ENCODE data around the gene NDOR1. TPM values are rescaled to one million over a fixed set of nuclear protein-coding genes. Genes with fewer than 3 reads are reported as not detected.

The NDOR1 gene
- polyA plus RNA-seq, 1 experiment = 7.1 TPM

- no peak for DNase-seq (ENCODE audit: low read depth)
- Histone ChIP-seq H3K27me3 (ENCODE audit: control insufficient read depth, insufficient read depth, low read length) (no peaks in the 10 kb centered on the region), H3K36me3 (ENCODE audit: control insufficient read depth, insufficient read depth, low read length) (no peaks in the 10 kb centered on the region; the same call in none of the 2 replicates), H3K4me3 (ENCODE audit: low read depth, low read length) (no peak overlapping the region)
- ChIA-PET CTCF (no interaction called here), POLR2A (no interaction called here)
- no peak for TF ChIP-seq CTCF (IDR thresholded peaks at IDR 0.05; ENCODE audit: insufficient read depth, low read depth, low read length)
Measured at GRCh38 chr9:137218212-137218753, 12.8 kb downstream of the NDOR1 start.

- TF ChIP-seq CTCF (IDR thresholded peaks at IDR 0.05; ENCODE audit: insufficient read depth, low read depth, low read length) = no peak
- CTCF ChIA-PET = no interaction called here
Measured at GRCh38 chr9:137218754-137219271, 13.3 kb downstream of the NDOR1 start.

GRCh38 chr9:137219757-137220316 is 14.3 kb downstream of the NDOR1 start:
- no peak overlapping the region for H3K4me3 ChIP-seq (ENCODE audit: low read depth, low read length)
- DNase-seq (ENCODE audit: low read depth) = no peak
- ChIA-PET CTCF (no interaction called here), POLR2A (no interaction called here)
- H3K27me3 ChIP-seq (ENCODE audit: control insufficient read depth, insufficient read depth, low read length) = no peaks in the 10 kb centered on the region
- no peaks in the 10 kb centered on the region; the same call in none of the 2 replicates for H3K36me3 ChIP-seq (ENCODE audit: control insufficient read depth, insufficient read depth, low read length)
- TF ChIP-seq CTCF (IDR thresholded peaks at IDR 0.05; ENCODE audit: insufficient read depth, low read depth, low read length) = no peak

More at GRCh38 chr9:137218754-137219271, 13.3 kb downstream of the NDOR1 start:
- H3K36me3 ChIP-seq (ENCODE audit: control insufficient read depth, insufficient read depth, low read length) = no peaks in the 10 kb centered on the region; the same call in none of the 2 replicates
- DNase-seq (ENCODE audit: low read depth) = no peak
- H3K4me3 ChIP-seq (ENCODE audit: low read depth, low read length) = no peak overlapping the region
- POLR2A ChIA-PET = no interaction called here
- no peaks in the 10 kb centered on the region for H3K27me3 ChIP-seq (ENCODE audit: control insufficient read depth, insufficient read depth, low read length)

- ChIA-PET POLR2A (no interaction called here), CTCF (interaction anchor here (5.6 kb wide), 1 partner anchor 16 kb away, joined by 36 read pairs; no protein-coding TSS in a partner anchor)
- no peak for TF ChIP-seq CTCF (IDR thresholded peaks at IDR 0.05; ENCODE audit: insufficient read depth, low read depth, low read length)
- Histone ChIP-seq H3K36me3 (ENCODE audit: control insufficient read depth, insufficient read depth, low read length) (no peaks in the 10 kb centered on the region; the same call in none of the 2 replicates), H3K27me3 (ENCODE audit: control insufficient read depth, insufficient read depth, low read length) (no peaks in the 10 kb centered on the region), H3K4me3 (ENCODE audit: low read depth, low read length) (no peak overlapping the region)
- no peak for DNase-seq (ENCODE audit: low read depth)
Measured at GRCh38 chr9:137220317-137221094, 15.0 kb downstream of the NDOR1 start.

GRCh38 chr9:137221095-137221505 is 15.6 kb downstream of the NDOR1 start:
- ChIA-PET POLR2A (no interaction called here), CTCF (interaction anchor here (5.6 kb wide), 1 partner anchor 16 kb away, joined by 36 read pairs; no protein-coding TSS in a partner anchor)
- no peaks in the 10 kb centered on the region; the same call in none of the 2 replicates for H3K36me3 ChIP-seq (ENCODE audit: control insufficient read depth, insufficient read depth, low read length)
- DNase-seq (ENCODE audit: low read depth) = no peak
- no peak overlapping the region for H3K4me3 ChIP-seq (ENCODE audit: low read depth, low read length)
- no peak for TF ChIP-seq CTCF (IDR thresholded peaks at IDR 0.05; ENCODE audit: insufficient read depth, low read depth, low read length)
- no peaks in the 10 kb centered on the region for H3K27me3 ChIP-seq (ENCODE audit: control insufficient read depth, insufficient read depth, low read length)
